Cortex of kidney (tissue), 1 donor: ENCODE measurements around the gene RNF181.
"Not testable (repeated sequence)": the region's sequence is repeated elsewhere in the genome, so short reads cannot be mapped to it uniquely, and the experiment has no call there.

Source experiments
- DNase-seq: peaks from one replicate; lab custom pipeline; 2025; lab: John Stamatoyannopoulos, UW

RNF181 gene

GRCh38 chr2:85577386-85578242 lies 17.9 kb upstream of the RNF181 start, which contains the start of gene VAMP8:
Gene VAMP8 (plus strand): TSS chr2:85577586. CDS start chr2:85577647, 61 bp downstream.
- DNase-seq = no peak

- DNase-seq = no peak
Observed at GRCh38 chr2:85578243-85579180, 17.0 kb upstream of the RNF181 start.

GRCh38 chr2:85579266-85579935 lies 16.1 kb upstream of the RNF181 start:
- no peak for DNase-seq

GRCh38 chr2:85580206-85580605 lies 15.3 kb upstream of the RNF181 start:
- no peak for DNase-seq

GRCh38 chr2:85582492-85582891 lies 13.1 kb upstream of the RNF181 start:
- no peak for DNase-seq

- no peak for DNase-seq
Observed at GRCh38 chr2:85583667-85584353, 11.7 kb upstream of the RNF181 start.

GRCh38 chr2:85584354-85584856 lies 11.1 kb upstream of the RNF181 start, which contains the start of gene VAMP5:
Gene VAMP5 (plus strand): TSS chr2:85584431. CDS start chr2:85584491, 60 bp downstream.
- no peak for DNase-seq

- no peak for DNase-seq
Observed at GRCh38 chr2:85584857-85585780, 10.4 kb upstream of the RNF181 start.

- no peak for DNase-seq
Observed at GRCh38 chr2:85585781-85586105, 9.8 kb upstream of the RNF181 start.

GRCh38 chr2:85588236-85588635 lies 7.3 kb upstream of the RNF181 start:
- DNase-seq = no peak

GRCh38 chr2:85588645-85589044 lies 6.9 kb upstream of the RNF181 start:
- no peak for DNase-seq

- DNase-seq = no peak
Observed at GRCh38 chr2:85589181-85589580, 6.4 kb upstream of the RNF181 start.

- DNase-seq = no peak
Observed at GRCh38 chr2:85589982-85590791, 5.4 kb upstream of the RNF181 start.

GRCh38 chr2:85590950-85591349 lies 4.6 kb upstream of the RNF181 start:
- DNase-seq = no peak

GRCh38 chr2:85591563-85591962 lies 4.0 kb upstream of the RNF181 start:
- no peak for DNase-seq

- not testable (repeated sequence) for DNase-seq
Observed at GRCh38 chr2:85592299-85592698, 3.2 kb upstream of the RNF181 start.

- DNase-seq = no peak
Observed at GRCh38 chr2:85593023-85593422, 2.5 kb upstream of the RNF181 start.

GRCh38 chr2:85594715-85595300 lies 737 bp upstream of the RNF181 start:
- DNase-seq = no peak

- DNase-seq = no peak
Observed at GRCh38 chr2:85596026-85596333, 435 bp downstream of the RNF181 start.
